HG03066 (cell line): ENCODE measurements around the gene INPP5K.
"Not testable (repeated sequence)": the region's sequence is repeated elsewhere in the genome, so short reads cannot be mapped to it uniquely, and the experiment has no call there.

Experiments
- ATAC-seq: cut with Tn5 transposase; IDR thresholded peaks from one replicate; pipeline ENCODE4 v1.9.1; 2021; ENCODE audit warnings: low read depth; ENCODE audit not compliant: unreplicated experiment

The INPP5K gene

GRCh38 chr17:1508709-1509108 is 7.7 kb downstream of the INPP5K start:
- ATAC-seq: not testable (repeated sequence)

- no peak for ATAC-seq
Measured at GRCh38 chr17:1506649-1507267, 9.7 kb downstream of the INPP5K start.

- ATAC-seq: no peak
Measured at GRCh38 chr17:1505586-1505985, 10.8 kb downstream of the INPP5K start.

GRCh38 chr17:1504866-1505265 is 11.5 kb downstream of the INPP5K start:
- ATAC-seq: no peak

GRCh38 chr17:1503699-1504098 is 12.7 kb downstream of the INPP5K start:
- no peak for ATAC-seq

- no peak for ATAC-seq
Measured at GRCh38 chr17:1498869-1499268, 17.5 kb downstream of the INPP5K start.

GRCh38 chr17:1498233-1498632 is 18.2 kb downstream of the INPP5K start:
- ATAC-seq: no peak

- ATAC-seq: no peak
Measured at GRCh38 chr17:1497831-1498230, 18.6 kb downstream of the INPP5K start.

GRCh38 chr17:1496869-1497268 is 19.5 kb downstream of the INPP5K start:
- no peak for ATAC-seq

GRCh38 chr17:1495265-1495989 is 21.0 kb downstream of the INPP5K start:
- no peak for ATAC-seq

GRCh38 chr17:1494736-1495253 is 21.6 kb downstream of the INPP5K start:
- no peak for ATAC-seq

GRCh38 chr17:1494203-1494602 is 22.2 kb downstream of the INPP5K start:
- no peak for ATAC-seq

GRCh38 chr17:1493291-1493980 is 23.0 kb downstream of the INPP5K start:
- no peak for ATAC-seq

GRCh38 chr17:1492249-1493206 is 23.9 kb downstream of the INPP5K start, which contains the start of gene MYO1C:
Gene MYO1C (minus strand): TSS chr17:1492686. CDS start chr17:1492487, 199 bp downstream.
- ATAC-seq: no peak

GRCh38 chr17:1491443-1492248 is 24.8 kb downstream of the INPP5K start:
- no peak for ATAC-seq

- peak; percentile 48 for ATAC-seq
Measured at GRCh38 chr17:1490643-1491442, 25.6 kb downstream of the INPP5K start.

GRCh38 chr17:1488826-1489270 is 27.6 kb downstream of the INPP5K start:
- no peak for ATAC-seq
